ENCODE measurements around the gene FANCL.

GRCh38 chr2:58122540-58122939, 118.6 kb downstream of the FANCL start:
- TF ChIP-seq EZH2 (IDR thresholded peaks at IDR 0.05; ENCODE audit: insufficient read depth, poor library complexity, severe bottlenecking) (no peak), EZH2phosphoT487 (IDR thresholded peaks at IDR 0.05; ENCODE audit: insufficient read depth, low read depth) (no peak)
